CD1c-positive myeloid dendritic cell (primary cell): ENCODE measurements around the gene PHC2.

ENCODE experiments used
- DNase-seq: peaks from one replicate; pipeline ENCODE4 v3.0.0-alpha.2; 2016; ENCODE audit errors: extremely low spot score

PHC2 gene

GRCh38 chr1:33350611-33351280, 80.1 kb downstream of the PHC2 start:
- no peak for DNase-seq

- DNase-seq, result peak; percentile 91
These were observed 80.9 kb downstream of the PHC2 start for GRCh38 chr1:33349778-33350610.

- DNase-seq, result peak; percentile 41
These were observed 81.7 kb downstream of the PHC2 start for GRCh38 chr1:33349081-33349759.

DNA sequence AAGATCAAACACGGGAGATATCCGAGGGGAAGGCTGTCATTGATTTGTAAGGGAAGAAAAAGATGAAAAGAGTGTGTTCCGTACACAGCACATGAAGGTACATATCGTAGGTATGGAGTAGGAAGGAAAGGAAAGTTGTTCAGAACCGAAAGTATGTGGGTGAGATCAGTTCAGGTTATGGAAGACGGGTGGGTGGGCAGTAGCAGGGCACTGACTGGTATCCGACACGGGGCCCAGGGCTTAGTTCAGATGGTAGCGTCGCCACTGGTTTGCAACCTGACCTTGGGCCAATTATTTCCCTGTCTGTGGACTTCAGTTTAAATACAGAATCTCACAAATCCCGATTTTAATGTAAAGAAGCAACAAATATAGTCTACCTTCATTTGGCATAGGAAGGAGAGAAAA, 82.2 kb downstream of the PHC2 start:
- DNase-seq, result peak; percentile 39

DNA sequence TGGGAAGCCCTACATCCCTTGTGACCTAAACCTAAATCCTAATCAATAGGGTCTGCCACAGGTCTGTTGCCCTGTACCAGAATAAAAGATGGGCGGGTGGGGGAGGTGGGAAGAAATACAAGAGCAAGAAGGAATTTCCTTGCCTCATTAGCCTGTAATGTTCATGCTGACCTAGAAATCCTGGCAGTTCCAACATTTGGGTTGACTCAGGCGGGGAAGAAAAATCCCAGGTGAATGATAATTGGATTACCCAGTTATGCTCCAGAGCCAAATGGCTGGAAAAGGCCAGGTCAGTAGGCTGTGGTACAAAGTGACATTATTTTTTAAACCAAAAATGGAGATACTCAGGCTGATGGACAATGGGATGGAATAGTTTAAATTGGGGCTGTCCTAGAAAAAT, 82.7 kb downstream of the PHC2 start:
- DNase-seq, result no peak

DNA sequence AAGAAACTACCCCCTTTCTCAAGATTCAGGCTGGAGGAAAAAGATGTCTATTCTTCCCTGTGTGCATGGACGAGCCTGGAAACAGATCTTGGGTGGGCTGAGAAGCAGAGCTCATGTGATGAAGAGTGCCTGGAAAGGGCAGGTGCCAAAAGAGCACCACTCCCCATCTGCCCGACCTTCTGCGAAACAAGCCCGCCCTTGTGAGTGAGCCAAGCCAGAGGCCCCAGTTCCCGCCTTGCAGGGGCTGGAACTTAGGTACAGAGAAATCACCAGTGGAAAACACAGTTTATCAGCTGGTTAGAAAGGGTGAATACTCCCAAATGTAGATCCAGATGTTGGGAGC, 83.3 kb downstream of the PHC2 start:
- no peak for DNase-seq

DNA sequence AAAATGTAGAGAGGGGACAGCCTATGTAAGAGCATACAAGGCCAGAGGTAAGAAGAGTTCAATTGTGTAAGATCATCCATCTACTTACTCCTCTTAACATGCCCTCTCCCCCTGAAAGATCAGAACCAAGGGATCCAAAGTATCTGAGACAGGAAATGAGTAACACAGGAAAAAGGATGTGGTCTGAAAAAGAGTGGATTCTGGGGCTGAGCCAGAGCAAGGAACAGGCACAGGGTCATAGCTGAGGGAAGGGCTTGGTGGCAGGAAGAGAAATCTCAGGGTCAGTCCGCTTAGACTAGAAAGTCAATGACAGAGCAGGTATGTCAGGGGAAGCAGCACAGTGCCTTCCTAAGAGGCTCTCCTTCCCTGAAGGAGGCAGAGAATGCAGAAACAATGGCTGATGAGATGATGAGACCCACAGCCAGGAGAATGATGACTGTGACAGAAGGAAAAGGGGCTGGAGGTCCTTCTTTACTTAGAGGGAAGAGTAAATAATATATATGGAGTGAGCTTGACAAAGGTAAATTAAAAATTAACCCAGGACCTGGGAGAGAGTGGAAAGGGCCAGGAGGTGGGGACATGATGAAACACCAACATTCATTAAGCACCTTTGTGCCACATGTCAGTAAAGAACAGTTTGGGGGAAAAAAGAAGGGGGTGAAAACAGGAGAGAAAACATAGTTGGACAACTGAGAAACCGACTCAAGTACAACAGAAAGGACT, 83.8 kb downstream of the PHC2 start:
- DNase-seq, result peak; percentile 67

DNA sequence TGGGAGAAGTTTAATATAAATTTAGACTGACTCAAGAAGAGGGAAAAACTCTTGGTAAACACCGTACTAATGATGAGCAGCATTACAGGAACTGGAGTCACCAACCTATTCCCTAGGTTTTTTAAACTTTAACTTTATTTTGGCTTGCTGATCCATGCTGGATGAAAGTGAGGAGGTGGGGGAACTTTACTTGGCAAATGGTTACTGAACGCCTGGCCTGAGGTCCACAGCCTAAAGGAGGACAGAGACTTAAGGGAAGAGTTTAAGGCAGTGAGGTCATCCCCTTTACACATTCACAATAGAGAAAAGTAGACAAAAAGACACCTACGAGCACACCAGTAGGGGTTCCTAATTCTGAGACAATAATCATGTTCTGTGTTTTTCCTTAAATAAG, 84.4 kb downstream of the PHC2 start:
- DNase-seq, result no peak

DNA sequence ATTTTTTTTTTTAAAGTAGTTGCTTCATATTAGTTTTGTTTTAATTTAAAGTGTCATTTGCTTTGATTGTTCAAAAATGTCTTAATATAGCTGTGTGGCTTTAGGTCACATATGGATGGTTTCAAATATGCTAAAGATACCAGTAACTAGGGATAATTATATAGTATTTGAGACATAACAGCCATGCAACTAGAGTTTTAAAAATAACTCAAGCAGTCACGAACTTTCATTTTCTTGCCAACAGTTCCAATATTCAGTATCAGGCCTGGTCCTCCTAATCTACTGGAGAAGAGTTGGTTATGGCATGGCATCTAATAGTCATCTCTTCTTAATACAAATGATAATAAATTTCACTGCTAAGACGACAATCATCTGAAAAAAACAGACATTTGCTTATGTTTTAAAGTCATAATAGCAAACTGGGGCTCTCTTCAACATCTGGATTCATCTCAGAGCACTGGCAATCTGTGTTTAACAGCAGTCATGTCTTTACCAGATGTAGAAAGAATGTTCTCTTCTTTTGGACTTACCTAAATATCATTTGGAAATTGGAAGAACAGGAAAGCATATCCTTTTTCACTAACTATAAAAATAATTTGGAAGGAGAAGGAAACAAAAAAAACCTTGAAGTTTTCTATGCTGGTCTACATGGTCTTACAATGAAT, 85.9 kb downstream of the PHC2 start:
- no peak for DNase-seq

DNA sequence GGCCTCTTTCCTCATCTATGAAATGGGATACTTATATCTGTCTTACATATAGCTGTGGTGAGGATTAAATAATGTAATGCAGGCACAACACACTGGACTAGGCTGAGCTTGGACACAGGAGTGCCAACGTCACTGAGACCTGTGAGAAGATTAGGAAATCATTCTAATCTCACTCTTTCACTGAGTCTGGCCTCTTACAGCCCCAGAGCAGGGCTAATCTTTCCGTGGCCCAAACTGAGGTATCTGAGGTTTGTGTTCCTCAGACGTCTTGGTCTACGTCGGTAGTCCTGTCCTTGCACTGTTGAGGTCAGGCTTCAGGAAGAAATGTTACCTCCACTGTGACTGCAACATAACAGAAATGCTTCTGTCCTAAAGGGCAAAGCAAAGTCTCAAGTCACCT, 87.4 kb downstream of the PHC2 start:
- DNase-seq, result no peak

- no peak for DNase-seq
These were observed 88.7 kb downstream of the PHC2 start for GRCh38 chr1:33342041-33342723.

DNA sequence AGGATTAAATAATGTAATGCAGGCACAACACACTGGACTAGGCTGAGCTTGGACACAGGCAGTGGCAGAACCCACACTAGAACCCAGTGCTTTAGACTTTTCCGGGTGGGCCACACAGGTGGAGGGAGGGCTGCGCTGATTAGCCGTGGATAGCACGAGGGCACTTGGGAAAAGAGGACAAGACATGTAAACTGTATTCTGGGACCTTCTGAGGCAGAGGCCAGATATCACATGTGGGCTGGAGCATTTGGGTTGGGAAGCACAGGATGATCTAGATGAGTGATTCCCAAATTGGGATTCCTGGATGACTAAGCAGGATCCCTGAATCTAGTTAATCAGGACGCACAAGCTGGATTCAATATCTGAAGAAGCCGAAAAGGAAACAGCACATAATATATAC, 89.7 kb downstream of the PHC2 start:
- no peak for DNase-seq

DNA sequence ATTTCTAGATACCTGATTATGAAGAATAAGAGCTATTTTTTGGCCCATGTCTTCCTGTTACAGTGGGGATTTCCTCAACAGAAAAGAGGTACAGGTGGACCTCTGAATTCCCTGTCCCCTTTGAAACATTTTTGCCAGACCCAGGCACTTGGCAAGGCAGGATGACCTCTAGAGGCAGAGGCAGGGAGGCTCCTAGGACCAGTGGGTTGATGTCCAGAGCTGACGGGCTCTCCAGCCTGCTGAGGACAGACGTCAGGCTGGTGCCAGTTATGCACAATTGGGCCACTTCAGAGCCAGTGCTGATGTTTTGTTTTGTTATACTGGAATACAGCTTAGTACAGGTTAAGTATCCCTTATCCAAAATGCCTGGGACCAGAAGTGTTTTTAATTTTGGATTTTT, 91.5 kb downstream of the PHC2 start:
- no peak for DNase-seq

DNA sequence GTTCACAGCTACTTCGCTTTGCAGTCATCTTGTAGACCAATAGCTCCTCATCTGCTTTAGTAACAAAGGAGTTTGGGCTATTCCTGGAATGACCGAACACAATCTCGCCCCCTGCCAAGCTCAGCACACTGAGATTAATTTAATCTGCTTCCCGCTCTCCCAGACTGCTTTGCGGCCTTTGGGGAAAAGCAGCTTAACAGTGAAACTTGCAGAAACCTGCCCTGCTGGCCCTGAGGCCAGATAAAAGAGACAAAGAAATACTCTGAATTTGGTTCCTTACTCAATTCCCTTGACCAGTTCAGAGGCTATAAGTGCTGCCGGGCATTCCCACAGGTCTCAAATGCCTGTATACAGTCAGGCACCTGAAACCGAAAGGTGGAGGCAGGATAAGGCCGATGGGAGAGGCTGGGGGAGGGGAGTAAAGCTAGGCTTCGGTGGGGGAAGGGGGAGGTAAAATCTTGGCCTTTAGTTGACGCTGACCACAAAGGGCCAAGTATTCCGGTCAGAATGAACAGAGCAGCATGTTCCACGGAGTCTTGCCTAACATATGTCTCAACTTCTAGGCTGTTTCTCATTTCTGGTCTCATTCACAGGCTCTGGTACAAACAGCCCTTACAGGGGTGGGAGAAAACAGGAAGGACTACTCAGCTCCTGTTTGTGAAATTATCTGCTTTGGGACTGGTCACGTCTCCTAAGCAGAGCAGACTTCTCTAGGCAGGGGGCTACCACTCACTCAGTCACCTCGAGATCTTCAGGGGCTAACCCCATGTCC, 92.3 kb downstream of the PHC2 start:
- peak; percentile 89 for DNase-seq

GRCh38 chr1:33338048-33338439, 92.9 kb downstream of the PHC2 start:
- DNase-seq, result no peak

DNA sequence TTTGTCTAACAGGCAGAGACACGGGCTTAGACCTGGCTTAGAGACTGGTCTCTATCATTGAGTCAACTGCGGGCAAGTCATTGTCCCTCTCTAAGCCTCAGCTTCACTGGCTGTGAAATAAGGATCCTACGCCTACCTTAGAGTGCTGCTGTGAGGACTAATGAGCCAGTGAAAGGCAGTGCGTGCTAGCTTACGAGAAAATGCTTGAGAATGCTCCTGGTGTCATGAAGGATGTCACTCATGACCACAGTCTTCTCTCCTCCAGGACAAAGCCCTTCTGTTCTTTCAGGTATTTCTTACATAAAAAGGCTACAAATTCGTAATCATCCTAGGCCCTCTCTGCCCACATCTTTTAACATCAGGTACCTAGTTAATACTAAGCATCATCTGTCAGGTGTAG, 93.5 kb downstream of the PHC2 start:
- no peak for DNase-seq

- no peak for DNase-seq
These were observed 94.3 kb downstream of the PHC2 start for GRCh38 chr1:33336580-33336979.

GRCh38 chr1:33335020-33335419, 95.9 kb downstream of the PHC2 start:
- peak; percentile 73 for DNase-seq

GRCh38 chr1:33334081-33334552, 96.8 kb downstream of the PHC2 start:
- DNase-seq, result no peak

DNA sequence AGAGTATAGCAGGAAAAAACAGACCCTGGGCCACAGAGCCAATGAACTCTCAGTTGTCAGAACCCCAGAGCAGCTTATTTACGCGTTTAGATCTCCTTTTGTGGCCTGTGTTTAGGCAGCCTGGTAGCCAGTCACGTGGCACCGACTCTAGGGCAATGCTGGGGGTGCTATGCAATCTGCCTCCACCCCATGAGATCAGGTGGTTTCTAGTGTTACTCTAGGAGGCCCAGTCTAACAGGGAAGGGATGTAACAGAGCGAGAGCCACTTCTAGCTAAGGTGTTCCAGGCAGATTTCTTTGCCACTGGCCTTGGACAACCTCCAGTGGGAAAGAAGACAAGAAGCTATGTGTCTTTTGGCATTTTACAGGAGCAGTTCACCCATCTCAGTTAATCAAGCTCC, 98.0 kb downstream of the PHC2 start:
- DNase-seq, result no peak
